Activated CD4-positive, alpha-beta memory T cell treated with anti-CD3 and anti-CD28 coated beads for 36 hours (primary cell): ENCODE measurements around the gene TBRG4. TPM values are rescaled to one million over a fixed set of nuclear protein-coding genes. Genes with fewer than 3 reads are reported as not detected.

ENCODE experiments used
- CTCF ChIA-PET: fragments of 350-600 bp; sonication (Branson Sonifier 250); formaldehyde crosslinking; loops from one replicate; lab custom pipeline; 2021; ENCODE audit warnings: antibody characterized with exemption, inconsistent platforms; lab: Charles Lee
- POLR2A ChIA-PET: fragments of 350-600 bp; sonication (Branson Sonifier 250); formaldehyde crosslinking; loops from one replicate; lab custom pipeline; 2021; ENCODE audit warnings: antibody characterized with exemption; lab: Charles Lee
- DNase-seq: peaks from one replicate; pipeline ENCODE4 v3.0.0-alpha.2; 2020
- H3K27ac Mint-ChIP-seq: one replicate; pipeline ENCODE4 v1.8.0; 2021; ENCODE audit warnings: mixed read lengths
- H3K27me3 Mint-ChIP-seq: one replicate; pipeline ENCODE4 v1.8.0; 2021; ENCODE audit warnings: mixed read lengths
- H3K36me3 Mint-ChIP-seq: one replicate; pipeline ENCODE4 v1.8.0; 2021; ENCODE audit warnings: mixed read lengths
- H3K4me1 Mint-ChIP-seq: one replicate; pipeline ENCODE4 v1.8.0; 2021; ENCODE audit warnings: low read depth, mixed read lengths
- H3K4me3 Mint-ChIP-seq: one replicate; pipeline ENCODE4 v1.8.0; 2021; ENCODE audit warnings: mild to moderate bottlenecking, mixed read lengths
- H3K9me3 Mint-ChIP-seq: one replicate; pipeline ENCODE4 v1.8.0; 2021; ENCODE audit warnings: mixed read lengths
- intact Hi-C: fragments of 100-400 bp; cut with micrococcal nuclease; formaldehyde crosslinking; loops from one replicate; pipeline ENCODE4 v1.15.1; 2023
- total RNA-seq, 2 experiments: library from RNA; stranded (reverse); gene quantifications; one replicate each; pipeline ENCODE4 v1.2.3, GENCODE V29; 2021

Gene TBRG4
- total RNA-seq = 100 to 1,000 TPM; 135 to 137 TPM

DNA sequence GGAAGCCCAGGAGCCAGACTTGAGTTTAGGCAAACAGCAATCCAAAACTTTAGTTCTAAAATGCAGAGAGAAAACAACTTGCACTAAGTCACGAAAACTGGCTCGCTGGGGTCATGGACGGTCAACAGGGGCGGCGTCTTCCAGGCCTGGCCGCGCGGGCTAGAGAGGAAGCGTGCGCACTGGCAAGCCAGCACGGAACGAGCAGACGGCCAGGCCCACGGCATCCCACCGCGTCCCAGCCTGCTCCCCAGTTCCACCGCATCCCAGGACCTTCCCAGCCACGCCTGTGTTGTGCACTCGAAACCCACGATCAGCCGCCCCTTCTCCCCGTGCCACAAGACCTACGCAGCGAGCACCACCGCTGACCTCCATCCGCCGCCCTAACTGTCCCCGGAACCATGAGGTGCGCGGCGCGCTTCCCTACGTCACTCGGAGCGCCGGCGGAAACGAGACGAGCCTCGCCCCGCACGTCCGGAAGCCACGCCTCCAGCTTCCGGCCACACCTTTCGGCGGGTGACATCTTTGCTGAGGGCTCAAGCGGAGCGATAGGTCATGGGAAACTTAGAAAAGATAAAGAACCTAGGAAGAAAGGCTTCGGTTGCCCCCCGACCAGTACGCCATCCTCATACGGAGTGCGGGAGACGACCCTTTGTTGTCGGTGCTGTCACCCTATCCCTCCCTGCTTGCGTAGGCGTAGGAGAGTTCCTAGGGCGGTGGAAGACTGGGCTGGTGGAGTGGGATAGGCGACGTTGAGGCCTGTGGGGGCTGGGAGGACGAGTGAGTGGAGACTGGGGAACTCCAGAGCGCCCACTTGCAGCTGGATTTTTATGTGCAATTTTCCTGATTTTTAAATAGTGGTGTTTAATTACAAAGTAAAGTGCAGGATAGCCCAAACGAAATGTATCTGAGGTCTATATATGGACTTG is at the start of gene TBRG4:
TBRG4 (minus strand) TSS at position 400 of the 926 bp plus-strand sequence. CDS start 2,460 bp downstream, outside the sequence.
- H3K4me3 Mint-ChIP-seq = peak within 1 kb of the TSS; percentile 96
- intact Hi-C loops = loop anchor here (1.0 to 2.0 kb wide), 6 partner anchors 25 to 529 kb away; partner anchors contain the start of genes H2AZ2, PURB and TMED4
- H3K4me1 Mint-ChIP-seq = peaks cover 40% of the 10 kb centered on the region
- CTCF ChIA-PET = interaction anchor here (0.6 to 4.8 kb wide), 5 partner anchors 24 to 220 kb away, joined by 3 to 21 read pairs (median 6); no protein-coding TSS in a partner anchor
- H3K27me3 Mint-ChIP-seq = no peaks in the 10 kb centered on the region
- H3K27ac Mint-ChIP-seq = peak within 1 kb of the TSS; percentile 94
- H3K36me3 Mint-ChIP-seq = peaks cover 33% of the 10 kb centered on the region
- peak; percentile 96 for DNase-seq
- POLR2A ChIA-PET = interaction anchor here (0.6 to 3.8 kb wide), 22 partner anchors 8 to 620 kb away, joined by 3 to 34 read pairs (median 4); partner anchors contain the start of genes CCM2, DDX56, MYO1G and PPIA
- H3K9me3 Mint-ChIP-seq = no peaks in the 10 kb centered on the region

- ChIA-PET POLR2A (no interaction called here), CTCF (no interaction called here)
- peaks cover 14% of the 10 kb centered on the region for H3K27me3 Mint-ChIP-seq
- H3K4me1 Mint-ChIP-seq = no peaks in the 10 kb centered on the region
- intact Hi-C loops = no loop called here
- H3K9me3 Mint-ChIP-seq = no peaks in the 10 kb centered on the region
- no peak overlapping the region for H3K27ac Mint-ChIP-seq
- no peak for DNase-seq
- H3K36me3 Mint-ChIP-seq = no peaks in the 10 kb centered on the region
- H3K4me3 Mint-ChIP-seq = no peak overlapping the region
Observed at GRCh38 chr7:45161138-45161537, 49.6 kb upstream of the TBRG4 start.

- intact Hi-C loops = no loop called here
- CTCF ChIA-PET = no interaction called here
Observed at GRCh38 chr7:45160417-45160881, 49.0 kb upstream of the TBRG4 start.

GRCh38 chr7:45159296-45159695 is 47.8 kb upstream of the TBRG4 start:
- no peaks in the 10 kb centered on the region for H3K9me3 Mint-ChIP-seq
- no peak overlapping the region for H3K27ac Mint-ChIP-seq
- intact Hi-C loops = no loop called here
- H3K36me3 Mint-ChIP-seq = no peaks in the 10 kb centered on the region
- CTCF ChIA-PET = interaction anchor here (0.9 to 11.4 kb wide), 3 partner anchors 14 to 695 kb away, joined by 3 to 141 read pairs (median 3); no protein-coding TSS in a partner anchor
- no peak for DNase-seq
- POLR2A ChIA-PET = no interaction called here
- peaks cover 18% of the 10 kb centered on the region for H3K27me3 Mint-ChIP-seq
- H3K4me1 Mint-ChIP-seq = no peaks in the 10 kb centered on the region
- no peak overlapping the region for H3K4me3 Mint-ChIP-seq

More at GRCh38 chr7:45160417-45160881, 49.0 kb upstream of the TBRG4 start:
- DNase-seq = no peak
- Mint-ChIP-seq H3K36me3 (no peaks in the 10 kb centered on the region), H3K4me1 (no peaks in the 10 kb centered on the region), H3K9me3 (no peaks in the 10 kb centered on the region), H3K27me3 (peaks cover 14% of the 10 kb centered on the region), H3K4me3 (no peak overlapping the region), H3K27ac (no peak overlapping the region)
- POLR2A ChIA-PET = no interaction called here

GRCh38 chr7:45158471-45158870 is 47.0 kb upstream of the TBRG4 start:
- H3K4me1 Mint-ChIP-seq = no peaks in the 10 kb centered on the region
- DNase-seq = no peak
- intact Hi-C loops = no loop called here
- POLR2A ChIA-PET = no interaction called here
- no peak overlapping the region for H3K27ac Mint-ChIP-seq
- CTCF ChIA-PET = interaction anchor here (0.7 to 11.4 kb wide), 4 partner anchors 15 to 696 kb away, joined by 3 to 141 read pairs (median 4); no protein-coding TSS in a partner anchor
- H3K9me3 Mint-ChIP-seq = no peaks in the 10 kb centered on the region
- no peak overlapping the region for H3K4me3 Mint-ChIP-seq
- H3K27me3 Mint-ChIP-seq = peaks cover 18% of the 10 kb centered on the region
- H3K36me3 Mint-ChIP-seq = no peaks in the 10 kb centered on the region

DNA sequence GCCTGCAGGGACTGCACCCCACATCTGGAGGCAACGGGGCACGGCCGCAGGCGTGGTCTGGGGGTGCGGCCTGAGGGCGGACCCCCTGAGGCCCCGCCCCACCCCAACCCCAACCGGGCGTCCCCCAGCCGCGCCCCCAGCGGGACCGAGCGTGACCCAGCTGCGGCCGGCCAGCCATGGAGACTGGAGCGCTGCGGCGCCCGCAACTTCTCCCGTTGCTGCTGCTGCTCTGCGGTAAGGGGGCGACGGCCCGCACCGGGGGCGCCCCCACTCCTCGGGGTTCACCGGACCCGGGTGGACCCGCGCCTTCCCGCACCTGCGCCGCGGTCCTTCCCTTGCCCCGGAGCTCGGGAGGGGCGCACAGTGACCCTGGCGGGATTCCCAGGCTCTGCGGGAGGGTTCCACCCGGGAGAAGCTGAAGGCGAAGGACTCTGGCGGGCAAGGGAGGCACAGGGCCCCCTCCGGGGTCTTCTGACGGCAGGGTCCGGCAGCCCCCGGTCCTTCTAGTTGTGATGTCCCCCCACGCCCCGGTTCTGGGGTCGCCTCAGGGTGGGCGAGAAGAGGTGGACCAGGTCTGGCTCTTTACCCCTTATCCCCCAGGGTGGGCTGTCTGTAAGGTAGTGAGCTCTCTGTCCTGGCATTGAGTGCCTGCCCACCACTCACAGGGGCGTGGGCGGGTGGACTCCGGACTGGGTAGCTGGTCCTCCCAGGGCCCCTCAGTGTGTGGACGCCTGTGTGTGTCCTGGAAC is 46.3 kb upstream of the TBRG4 start, which contains the start of gene RAMP3:
RAMP3 (plus strand) TSS at position 139 of the 749 bp plus-strand sequence; CDS start at position 177, 38 bp downstream.
- Mint-ChIP-seq H3K9me3 (no peaks in the 10 kb centered on the region), H3K4me3 (no peak within 1 kb of the TSS), H3K36me3 (no peaks in the 10 kb centered on the region), H3K27ac (no peak within 1 kb of the TSS), H3K27me3 (peaks cover 18% of the 10 kb centered on the region), H3K4me1 (no peaks in the 10 kb centered on the region)
- POLR2A ChIA-PET = no interaction called here
- no peak for DNase-seq
- intact Hi-C loops = no loop called here
- CTCF ChIA-PET = interaction anchor here (0.7 to 11.4 kb wide), 3 partner anchors 102 to 696 kb away, joined by 4 to 141 read pairs (median 4); no protein-coding TSS in a partner anchor

GRCh38 chr7:45157286-45157652 is 45.8 kb upstream of the TBRG4 start:
- intact Hi-C loops = no loop called here
- Mint-ChIP-seq H3K4me3 (no peak overlapping the region), H3K36me3 (no peaks in the 10 kb centered on the region), H3K27me3 (peaks cover 18% of the 10 kb centered on the region), H3K9me3 (no peaks in the 10 kb centered on the region), H3K4me1 (no peaks in the 10 kb centered on the region), H3K27ac (no peak overlapping the region)
- ChIA-PET POLR2A (no interaction called here), CTCF (interaction anchor here (11.4 kb wide), 1 partner anchor 102 kb away, joined by 141 read pairs; no protein-coding TSS in a partner anchor)
- no peak for DNase-seq

DNA sequence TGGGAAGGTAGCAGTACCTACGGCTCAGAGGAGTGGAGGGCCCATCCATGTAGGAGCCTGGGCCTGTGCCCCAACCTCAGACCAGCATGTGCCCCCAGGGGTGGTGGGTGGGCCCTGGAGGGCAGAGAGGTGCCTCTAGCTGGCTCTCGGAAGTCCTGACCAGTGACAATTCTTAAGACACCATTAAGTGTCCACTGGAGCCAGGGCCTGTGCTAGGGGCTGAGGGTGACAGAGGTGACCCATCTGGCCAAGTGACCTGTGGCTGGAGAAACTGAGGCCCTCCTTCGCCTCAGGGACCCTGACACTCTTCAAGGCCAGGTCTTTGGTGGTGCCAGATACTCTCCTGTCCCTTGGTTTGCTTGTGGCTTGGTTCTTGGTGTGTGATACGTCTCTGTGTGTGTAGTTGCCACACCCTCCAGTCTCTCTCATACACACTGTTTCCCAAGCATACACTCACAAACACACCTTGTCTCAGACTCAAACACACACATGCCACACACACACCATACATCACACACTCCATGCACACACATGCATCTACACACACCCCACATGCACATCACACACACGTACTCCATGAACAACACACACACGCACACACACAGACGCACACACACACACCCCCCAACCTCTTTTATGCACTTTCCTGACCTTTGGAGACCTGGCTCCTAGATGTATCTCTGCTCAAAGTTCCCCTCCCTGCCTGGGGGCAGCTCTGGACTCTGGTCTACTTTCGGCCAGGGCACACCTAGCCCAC is 45.2 kb upstream of the TBRG4 start:
- Mint-ChIP-seq H3K27ac (no peak overlapping the region), H3K4me3 (no peak overlapping the region), H3K4me1 (no peaks in the 10 kb centered on the region), H3K27me3 (peaks cover 18% of the 10 kb centered on the region), H3K9me3 (no peaks in the 10 kb centered on the region), H3K36me3 (no peaks in the 10 kb centered on the region)
- CTCF ChIA-PET = interaction anchor here (0.9 to 11.4 kb wide), 3 partner anchors 35 to 103 kb away, joined by 3 to 141 read pairs (median 3); no protein-coding TSS in a partner anchor
- intact Hi-C loops = no loop called here
- POLR2A ChIA-PET = no interaction called here
- no peak for DNase-seq

GRCh38 chr7:45155941-45156340 is 44.4 kb upstream of the TBRG4 start:
- no peaks in the 10 kb centered on the region for H3K9me3 Mint-ChIP-seq
- intact Hi-C loops = loop anchor here (2.0 kb wide), 1 partner anchor 699 kb away; no protein-coding TSS in a partner anchor
- no peaks in the 10 kb centered on the region for H3K36me3 Mint-ChIP-seq
- DNase-seq = no peak
- POLR2A ChIA-PET = no interaction called here
- no peak overlapping the region for H3K27ac Mint-ChIP-seq
- H3K4me1 Mint-ChIP-seq = no peaks in the 10 kb centered on the region
- CTCF ChIA-PET = interaction anchor here (0.9 to 11.4 kb wide), 4 partner anchors 36 to 104 kb away, joined by 3 to 141 read pairs (median 3); no protein-coding TSS in a partner anchor
- peaks cover 18% of the 10 kb centered on the region for H3K27me3 Mint-ChIP-seq
- H3K4me3 Mint-ChIP-seq = no peak overlapping the region

DNA sequence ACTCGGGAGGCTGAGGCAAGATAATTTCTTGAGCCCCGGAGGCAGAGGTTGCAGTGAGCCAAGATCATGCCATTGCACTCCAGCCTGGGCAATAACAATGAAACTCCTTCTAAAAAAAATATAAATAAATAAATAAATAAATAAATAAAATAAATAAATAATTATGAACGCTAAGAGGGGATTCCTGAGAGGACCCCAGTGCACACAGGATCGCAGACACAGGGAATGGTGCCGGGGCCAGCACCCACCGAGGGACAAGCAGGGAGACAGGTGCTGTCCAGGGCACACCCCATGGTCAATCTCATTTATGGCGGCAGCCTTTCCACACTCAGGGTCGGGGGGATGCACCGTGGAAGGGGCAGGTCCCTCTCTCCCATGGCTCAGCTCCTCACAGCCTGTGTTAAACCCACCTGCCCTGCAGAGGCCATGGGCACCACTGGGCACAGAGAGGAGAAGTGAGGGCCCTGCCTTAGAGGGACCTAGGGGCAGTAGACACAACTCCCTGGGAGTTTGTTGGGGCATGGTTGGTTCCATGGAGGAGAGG is 43.9 kb upstream of the TBRG4 start:
- POLR2A ChIA-PET = no interaction called here
- no peaks in the 10 kb centered on the region for H3K36me3 Mint-ChIP-seq
- H3K9me3 Mint-ChIP-seq = no peaks in the 10 kb centered on the region
- no peak overlapping the region for H3K4me3 Mint-ChIP-seq
- no peak overlapping the region for H3K27ac Mint-ChIP-seq
- CTCF ChIA-PET = interaction anchor here (1.0 to 11.4 kb wide), 4 partner anchors 18 to 104 kb away, joined by 3 to 141 read pairs (median 6); no protein-coding TSS in a partner anchor
- intact Hi-C loops = loop anchor here (2.0 kb wide), 1 partner anchor 699 kb away; no protein-coding TSS in a partner anchor
- peaks cover 18% of the 10 kb centered on the region for H3K27me3 Mint-ChIP-seq
- DNase-seq = no peak
- H3K4me1 Mint-ChIP-seq = no peaks in the 10 kb centered on the region
